GM12801 (cell line): Measurements from ENCODE around the gene UCK1.

Experiments
- TF ChIP-seq, protein P1 (sequence below): IDR thresholded peaks from one replicate; pipeline ENCODE4 v1.5.1; 2011; ENCODE audit warnings: control low read depth; ENCODE audit not compliant: insufficient read length; ENCODE audit errors: extremely low read depth

UCK1 gene

GRCh38 chr9:131559421-131560000, 28.4 kb upstream of the UCK1 start:
- TF ChIP-seq, protein P1, sequence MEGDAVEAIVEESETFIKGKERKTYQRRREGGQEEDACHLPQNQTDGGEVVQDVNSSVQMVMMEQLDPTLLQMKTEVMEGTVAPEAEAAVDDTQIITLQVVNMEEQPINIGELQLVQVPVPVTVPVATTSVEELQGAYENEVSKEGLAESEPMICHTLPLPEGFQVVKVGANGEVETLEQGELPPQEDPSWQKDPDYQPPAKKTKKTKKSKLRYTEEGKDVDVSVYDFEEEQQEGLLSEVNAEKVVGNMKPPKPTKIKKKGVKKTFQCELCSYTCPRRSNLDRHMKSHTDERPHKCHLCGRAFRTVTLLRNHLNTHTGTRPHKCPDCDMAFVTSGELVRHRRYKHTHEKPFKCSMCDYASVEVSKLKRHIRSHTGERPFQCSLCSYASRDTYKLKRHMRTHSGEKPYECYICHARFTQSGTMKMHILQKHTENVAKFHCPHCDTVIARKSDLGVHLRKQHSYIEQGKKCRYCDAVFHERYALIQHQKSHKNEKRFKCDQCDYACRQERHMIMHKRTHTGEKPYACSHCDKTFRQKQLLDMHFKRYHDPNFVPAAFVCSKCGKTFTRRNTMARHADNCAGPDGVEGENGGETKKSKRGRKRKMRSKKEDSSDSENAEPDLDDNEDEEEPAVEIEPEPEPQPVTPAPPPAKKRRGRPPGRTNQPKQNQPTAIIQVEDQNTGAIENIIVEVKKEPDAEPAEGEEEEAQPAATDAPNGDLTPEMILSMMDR, result no peak

GRCh38 chr9:131557855-131558548, 26.9 kb upstream of the UCK1 start:
- TF ChIP-seq, protein P1, result no peak

DNA sequence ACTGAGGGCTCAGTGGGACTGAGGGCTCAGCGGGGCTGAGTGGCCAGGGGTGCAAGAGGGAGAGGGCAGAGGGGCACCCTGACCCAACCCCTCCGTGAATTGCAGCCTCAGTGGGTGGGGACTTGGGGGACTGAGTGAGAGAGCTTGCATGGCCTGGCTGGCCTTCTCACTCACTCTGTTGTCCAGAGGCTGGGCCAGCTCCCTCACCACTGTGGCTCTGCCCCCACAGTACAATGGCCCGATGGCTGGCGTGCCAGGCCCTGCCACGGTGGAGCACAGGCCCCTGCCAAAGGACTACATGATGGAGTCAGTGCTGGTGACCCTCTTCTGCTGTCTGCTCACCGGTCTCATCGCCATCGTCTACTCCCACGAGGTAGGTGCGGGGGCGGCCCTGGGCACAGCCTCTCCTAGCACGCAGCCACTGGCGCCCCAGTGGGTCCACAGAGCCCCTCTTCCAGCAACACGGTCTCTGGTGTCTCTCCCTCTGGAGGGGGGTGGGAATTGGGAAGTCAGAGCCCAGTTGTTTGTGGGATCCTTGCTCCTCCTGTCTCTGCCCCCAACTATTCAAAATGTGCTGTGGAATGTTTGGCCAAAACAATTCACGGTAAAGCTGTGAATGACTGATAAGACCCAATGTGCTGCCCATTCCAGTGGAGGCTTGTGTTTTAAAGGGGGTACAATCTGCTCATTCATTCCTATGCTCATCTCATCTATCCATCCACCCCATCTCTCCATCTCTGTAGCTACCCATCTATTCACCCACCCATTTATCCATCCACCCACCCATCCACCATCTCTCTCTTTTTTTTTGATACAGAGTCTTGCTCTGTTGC, 25.0 kb upstream of the UCK1 start:
- TF ChIP-seq, protein P1, result no peak

DNA sequence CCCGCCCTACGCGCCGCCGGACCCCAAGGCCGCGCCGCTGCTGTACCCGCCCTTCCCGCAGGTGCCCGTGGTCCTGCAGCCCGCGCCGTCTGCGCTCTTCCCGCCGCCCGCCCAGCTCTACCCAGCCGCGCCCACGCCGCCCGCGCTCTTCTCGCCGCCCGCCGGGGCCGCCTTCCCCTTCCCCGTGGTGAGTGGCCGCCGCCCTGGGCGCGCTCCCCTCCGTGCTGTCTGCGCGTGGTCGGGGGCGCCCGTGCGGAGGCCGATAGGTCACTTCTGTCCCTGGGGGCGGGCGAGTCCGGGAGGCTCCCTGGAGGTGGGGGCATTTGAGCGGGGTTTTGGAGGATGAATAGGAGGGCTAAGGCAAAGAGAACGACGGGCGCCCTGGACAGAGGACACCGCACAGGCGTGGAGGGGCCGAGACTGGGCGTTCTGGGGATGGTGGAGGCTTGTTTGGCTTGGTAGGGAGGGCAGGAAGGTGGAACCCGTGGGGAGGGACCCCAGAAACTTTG, 23.8 kb upstream of the UCK1 start:
- TF ChIP-seq, protein P1, result no peak

- TF ChIP-seq, protein P1, result no peak
Measured at GRCh38 chr9:131554087-131554842, 23.2 kb upstream of the UCK1 start.

DNA sequence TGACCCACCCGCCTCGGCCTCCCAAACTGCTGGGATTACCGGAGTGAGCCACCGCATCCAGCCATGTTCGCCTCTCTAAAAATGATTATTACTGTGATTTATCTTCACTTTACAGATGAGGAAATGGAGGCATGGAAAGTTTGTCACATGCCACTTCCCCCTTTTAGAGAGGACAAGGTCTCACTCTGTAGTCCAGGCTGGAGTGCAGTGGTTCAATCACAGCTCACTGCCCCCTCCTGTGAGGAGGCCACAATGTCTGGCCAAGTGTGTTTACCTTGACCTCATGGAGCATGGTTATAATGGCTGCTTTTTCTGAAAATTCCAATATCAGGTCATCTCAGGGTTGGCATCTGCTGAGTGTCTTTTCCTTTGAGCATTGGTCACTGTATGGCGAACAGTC, 21.0 kb upstream of the UCK1 start:
- TF ChIP-seq, protein P1, result no peak
